Calu3 (cell line): Measurements from ENCODE around the gene EFNA1. TPM values are rescaled to one million over a fixed set of nuclear protein-coding genes. Genes with fewer than 3 reads are reported as not detected.

Source experiments
- BruUV-seq: library from RNA; stranded (reverse); fragments of 400-500 nt; replicated peaks from 2 replicates; lab custom pipeline; 2021; lab: Mats Ljungman, UMichigan
- CTCF ChIA-PET: fragments of 300-600 bp; sonication (Branson Sonifier 250); formaldehyde crosslinking; loops from one replicate; lab custom pipeline; 2022; ENCODE audit warnings: antibody characterized with exemption; lab: Charles Lee
- DNase-seq: peaks from one replicate; pipeline ENCODE4 v3.0.0; 2022
- H3K27ac Mint-ChIP-seq: one replicate; pipeline ENCODE4 v1.8.0; 2022; ENCODE audit warnings: mixed read lengths; ENCODE audit not compliant: unreplicated experiment
- H3K27me3 Mint-ChIP-seq: one replicate; pipeline ENCODE4 v1.8.0; 2022; ENCODE audit warnings: mixed read lengths; ENCODE audit not compliant: unreplicated experiment
- H3K36me3 Mint-ChIP-seq: one replicate; pipeline ENCODE4 v1.8.0; 2022; ENCODE audit warnings: mild to moderate bottlenecking, moderate library complexity, mixed read lengths; ENCODE audit not compliant: insufficient read depth, unreplicated experiment
- H3K4me1 Mint-ChIP-seq: one replicate; pipeline ENCODE4 v1.8.0; 2022; ENCODE audit warnings: mild to moderate bottlenecking, low read depth, mixed read lengths; ENCODE audit not compliant: unreplicated experiment
- H3K4me3 Mint-ChIP-seq: one replicate; pipeline ENCODE4 v1.8.0; 2022; ENCODE audit warnings: mild to moderate bottlenecking, low read depth, moderate library complexity, mixed read lengths; ENCODE audit not compliant: unreplicated experiment
- H3K9me3 Mint-ChIP-seq: one replicate; pipeline ENCODE4 v1.8.0; 2022; ENCODE audit warnings: low read depth, mixed read lengths; ENCODE audit not compliant: unreplicated experiment
- CTCF ChIP-seq: fragments of 200-600 bp; IDR thresholded peaks from one replicate; pipeline ENCODE4 v1.8.0; 2022; ENCODE audit warnings: antibody characterized with exemption; ENCODE audit not compliant: unreplicated experiment
- intact Hi-C: fragments of 100-400 bp; cut with micrococcal nuclease; formaldehyde crosslinking; loops from one replicate; pipeline ENCODE4 v1.10.0; 2022; ENCODE audit not compliant: unreplicated experiment
- total RNA-seq: library from RNA; stranded (reverse); gene quantifications from 2 replicates; pipeline ENCODE4 v1.2.3, GENCODE V29; 2022

Gene EFNA1
- total RNA-seq, 1 experiment from 2014 or later, result 41.7 TPM

- no peak overlapping the region for H3K27ac Mint-ChIP-seq
- intact Hi-C loops, result loop anchor here (2.0 kb wide), 1 partner anchor 15 kb away; no protein-coding TSS in a partner anchor
- TF ChIP-seq CTCF, result no peak
- CTCF ChIA-PET, result interaction anchor here (0.7 to 2.1 kb wide), 4 partner anchors 8 to 86 kb away, joined by 3 to 11 read pairs (median 4); partner anchors contain the start of gene THBS3
- peaks cover 29% of the 10 kb centered on the region for H3K27me3 Mint-ChIP-seq
- no peaks in the 10 kb centered on the region for H3K9me3 Mint-ChIP-seq
- H3K4me1 Mint-ChIP-seq, result peaks cover 39% of the 10 kb centered on the region
- peaks cover 19% of the 10 kb centered on the region for H3K36me3 Mint-ChIP-seq
- DNase-seq, result no peak
- BruUV-seq, result no TSS peak
- no peak overlapping the region for H3K4me3 Mint-ChIP-seq
These were observed 49.7 kb downstream of the EFNA1 start for GRCh38 chr1:155177192-155177917.

- peaks cover 13% of the 10 kb centered on the region for H3K36me3 Mint-ChIP-seq
- no peak overlapping the region for H3K27ac Mint-ChIP-seq
- H3K9me3 Mint-ChIP-seq, result no peaks in the 10 kb centered on the region
- no peak overlapping the region for H3K4me3 Mint-ChIP-seq
- BruUV-seq, result no TSS peak
- peaks cover 34% of the 10 kb centered on the region for H3K27me3 Mint-ChIP-seq
- TF ChIP-seq CTCF, result no peak
- CTCF ChIA-PET, result interaction anchor here (0.7 to 1.9 kb wide), 3 partner anchors 8 to 86 kb away, joined by 3 to 11 read pairs (median 3); no protein-coding TSS in a partner anchor
- no peak for DNase-seq
- intact Hi-C loops, result loop anchor here (2.0 kb wide), 1 partner anchor 15 kb away; no protein-coding TSS in a partner anchor
- peaks cover 35% of the 10 kb centered on the region for H3K4me1 Mint-ChIP-seq
These were observed 50.2 kb downstream of the EFNA1 start for GRCh38 chr1:155177918-155178281.

GRCh38 chr1:155178441-155179111 is 50.9 kb downstream of the EFNA1 start:
- no peak for TF ChIP-seq CTCF
- intact Hi-C loops, result no loop called here
- BruUV-seq, result no TSS peak
- Mint-ChIP-seq H3K4me1 (peaks cover 29% of the 10 kb centered on the region), H3K4me3 (no peak overlapping the region), H3K27me3 (peaks cover 38% of the 10 kb centered on the region), H3K36me3 (peaks cover 7% of the 10 kb centered on the region), H3K9me3 (no peaks in the 10 kb centered on the region), H3K27ac (no peak overlapping the region)
- no peak for DNase-seq
- CTCF ChIA-PET, result interaction anchor here (1.9 kb wide), 1 partner anchor 15 kb away, joined by 11 read pairs; no protein-coding TSS in a partner anchor

- no peak overlapping the region for H3K4me3 Mint-ChIP-seq
- no TSS peak for BruUV-seq
- intact Hi-C loops, result no loop called here
These were observed 51.7 kb downstream of the EFNA1 start for GRCh38 chr1:155179112-155180031.

More at GRCh38 chr1:155179112-155180031, 51.7 kb downstream of the EFNA1 start:
- no peak overlapping the region for H3K27ac Mint-ChIP-seq
- DNase-seq, result no peak
- TF ChIP-seq CTCF, result no peak
- CTCF ChIA-PET, result no interaction called here
- no peaks in the 10 kb centered on the region for H3K9me3 Mint-ChIP-seq
- peaks cover 21% of the 10 kb centered on the region for H3K4me1 Mint-ChIP-seq
- H3K36me3 Mint-ChIP-seq, result no peaks in the 10 kb centered on the region
- H3K27me3 Mint-ChIP-seq, result peaks cover 38% of the 10 kb centered on the region
